ENCODE measurements around the gene PEAK3.

DNA sequence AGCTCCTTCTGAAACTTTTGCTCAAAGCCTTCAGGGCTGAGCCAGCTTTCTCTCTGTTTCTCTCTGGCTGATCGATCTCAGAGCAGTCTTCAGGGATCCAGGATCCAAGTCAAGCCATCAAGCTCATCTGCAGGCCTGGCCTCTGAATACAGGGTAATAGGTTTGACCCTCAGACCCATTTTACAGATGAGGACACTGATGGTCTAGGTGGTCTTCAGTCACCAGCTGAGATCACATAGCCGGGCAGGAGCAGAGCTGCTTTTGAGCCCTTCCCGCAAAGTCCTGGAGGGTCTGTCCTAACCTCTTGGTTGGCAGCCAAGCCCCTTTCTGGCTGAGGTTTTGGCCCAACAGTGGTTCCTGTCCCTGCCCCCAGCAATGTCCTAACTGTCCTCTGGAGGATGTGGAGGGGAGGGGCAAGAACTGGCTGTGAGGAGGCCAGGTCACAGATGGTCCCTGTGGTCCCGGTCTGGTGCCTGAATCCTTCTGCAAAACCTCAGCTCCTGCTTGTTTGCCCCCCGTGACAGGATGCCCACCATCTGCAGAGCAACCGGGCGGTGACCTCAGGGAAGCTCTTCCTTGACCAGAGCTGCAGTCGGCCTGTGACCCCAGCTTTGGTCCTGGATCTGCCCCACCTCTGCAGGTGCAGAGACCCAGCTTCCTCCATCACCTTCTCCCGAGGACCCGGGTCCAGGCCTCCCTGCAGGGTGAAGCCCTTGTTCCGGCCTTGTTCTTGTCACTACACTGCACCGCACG is 5.8 kb upstream of the PEAK3 start:
- TF ChIP-seq GATA3 (IDR thresholded peaks at IDR 0.05; ENCODE audit: low read depth, low read length) (no peak), GATA2 (IDR thresholded peaks at IDR 0.05; ENCODE audit: low read depth, low read length) (no peak)
